Panc1 (cell line): ENCODE data around the gene GOLGB1.

Experiments
- TF ChIP-seq, protein P1 (sequence below): fragments of 450-650 bp; IDR thresholded peaks from 2 replicates; pipeline ENCODE4 v1.5.1; 2017; ENCODE audit warnings: mild to moderate bottlenecking
- TF ChIP-seq, protein P2 (sequence below), 2 experiments: IDR thresholded peaks; 2 replicates each; pipeline ENCODE4 v1.6.1; 2011 to 2012; ENCODE audit warnings: low read depth in 2 of 2, control low read depth in 1 of 2, low read length in 1 of 2, mild to moderate bottlenecking in 1 of 2, moderate library complexity in 1 of 2; ENCODE audit not compliant: insufficient read depth in 1 of 2

DNA sequence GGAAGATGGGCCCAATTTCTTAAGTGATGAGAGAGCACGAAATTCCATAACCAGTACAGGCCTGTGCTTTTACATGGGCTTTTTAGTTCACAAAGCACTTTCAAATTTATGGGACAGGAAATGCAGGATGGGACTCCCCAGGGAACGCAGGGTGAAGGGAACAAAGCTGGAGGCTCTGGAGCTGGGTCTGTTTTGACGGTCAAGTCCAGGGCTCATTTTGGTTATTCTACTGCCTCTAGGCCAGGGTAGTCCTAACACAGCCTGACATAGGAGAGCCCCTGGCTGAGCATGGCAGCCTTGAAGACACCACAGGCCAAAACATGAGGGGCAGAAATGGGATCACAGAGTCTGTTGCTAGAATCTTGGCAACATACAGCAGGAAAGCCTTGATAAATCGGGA is 122.3 kb downstream of the GOLGB1 start:
- TF ChIP-seq, protein P1, sequence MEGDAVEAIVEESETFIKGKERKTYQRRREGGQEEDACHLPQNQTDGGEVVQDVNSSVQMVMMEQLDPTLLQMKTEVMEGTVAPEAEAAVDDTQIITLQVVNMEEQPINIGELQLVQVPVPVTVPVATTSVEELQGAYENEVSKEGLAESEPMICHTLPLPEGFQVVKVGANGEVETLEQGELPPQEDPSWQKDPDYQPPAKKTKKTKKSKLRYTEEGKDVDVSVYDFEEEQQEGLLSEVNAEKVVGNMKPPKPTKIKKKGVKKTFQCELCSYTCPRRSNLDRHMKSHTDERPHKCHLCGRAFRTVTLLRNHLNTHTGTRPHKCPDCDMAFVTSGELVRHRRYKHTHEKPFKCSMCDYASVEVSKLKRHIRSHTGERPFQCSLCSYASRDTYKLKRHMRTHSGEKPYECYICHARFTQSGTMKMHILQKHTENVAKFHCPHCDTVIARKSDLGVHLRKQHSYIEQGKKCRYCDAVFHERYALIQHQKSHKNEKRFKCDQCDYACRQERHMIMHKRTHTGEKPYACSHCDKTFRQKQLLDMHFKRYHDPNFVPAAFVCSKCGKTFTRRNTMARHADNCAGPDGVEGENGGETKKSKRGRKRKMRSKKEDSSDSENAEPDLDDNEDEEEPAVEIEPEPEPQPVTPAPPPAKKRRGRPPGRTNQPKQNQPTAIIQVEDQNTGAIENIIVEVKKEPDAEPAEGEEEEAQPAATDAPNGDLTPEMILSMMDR = no peak
- TF ChIP-seq, protein P2, sequence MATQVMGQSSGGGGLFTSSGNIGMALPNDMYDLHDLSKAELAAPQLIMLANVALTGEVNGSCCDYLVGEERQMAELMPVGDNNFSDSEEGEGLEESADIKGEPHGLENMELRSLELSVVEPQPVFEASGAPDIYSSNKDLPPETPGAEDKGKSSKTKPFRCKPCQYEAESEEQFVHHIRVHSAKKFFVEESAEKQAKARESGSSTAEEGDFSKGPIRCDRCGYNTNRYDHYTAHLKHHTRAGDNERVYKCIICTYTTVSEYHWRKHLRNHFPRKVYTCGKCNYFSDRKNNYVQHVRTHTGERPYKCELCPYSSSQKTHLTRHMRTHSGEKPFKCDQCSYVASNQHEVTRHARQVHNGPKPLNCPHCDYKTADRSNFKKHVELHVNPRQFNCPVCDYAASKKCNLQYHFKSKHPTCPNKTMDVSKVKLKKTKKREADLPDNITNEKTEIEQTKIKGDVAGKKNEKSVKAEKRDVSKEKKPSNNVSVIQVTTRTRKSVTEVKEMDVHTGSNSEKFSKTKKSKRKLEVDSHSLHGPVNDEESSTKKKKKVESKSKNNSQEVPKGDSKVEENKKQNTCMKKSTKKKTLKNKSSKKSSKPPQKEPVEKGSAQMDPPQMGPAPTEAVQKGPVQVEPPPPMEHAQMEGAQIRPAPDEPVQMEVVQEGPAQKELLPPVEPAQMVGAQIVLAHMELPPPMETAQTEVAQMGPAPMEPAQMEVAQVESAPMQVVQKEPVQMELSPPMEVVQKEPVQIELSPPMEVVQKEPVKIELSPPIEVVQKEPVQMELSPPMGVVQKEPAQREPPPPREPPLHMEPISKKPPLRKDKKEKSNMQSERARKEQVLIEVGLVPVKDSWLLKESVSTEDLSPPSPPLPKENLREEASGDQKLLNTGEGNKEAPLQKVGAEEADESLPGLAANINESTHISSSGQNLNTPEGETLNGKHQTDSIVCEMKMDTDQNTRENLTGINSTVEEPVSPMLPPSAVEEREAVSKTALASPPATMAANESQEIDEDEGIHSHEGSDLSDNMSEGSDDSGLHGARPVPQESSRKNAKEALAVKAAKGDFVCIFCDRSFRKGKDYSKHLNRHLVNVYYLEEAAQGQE (IDR thresholded peaks at IDR 0.05; ENCODE audit: insufficient read depth in 1 of 2, low read depth in 2 of 2, low read length in 1 of 2) = no peak
